Hepatocyte (in vitro differentiated cells): ENCODE data around the gene BTN2A1. TPM values are rescaled to one million over a fixed set of nuclear protein-coding genes. Genes with fewer than 3 reads are reported as not detected.

ENCODE experiments used
- DNase-seq: peaks from one replicate; pipeline ENCODE4 v3.0.0-alpha.2; 2016; ENCODE audit warnings: low spot score
- H2AFZ ChIP-seq: fragments of 200-600 bp; sonication (generic); 2 replicates; pipeline ENCODE4 v1.6.0; 2016; ENCODE audit warnings: antibody characterized with exemption, mild to moderate bottlenecking
- H3K27ac ChIP-seq: fragments of 200-600 bp; sonication (generic); 2 replicates; pipeline ENCODE4 v1.5.1; 2016; ENCODE audit warnings: mild to moderate bottlenecking
- H3K27me3 ChIP-seq: fragments of 200-600 bp; sonication (generic); 2 replicates; pipeline ENCODE4 v1.6.1; 2016
- H3K36me3 ChIP-seq: fragments of 200-600 bp; sonication (generic); replicated peaks from 2 replicates; pipeline ENCODE4 v1.5.1; 2016; ENCODE audit warnings: low read depth; ENCODE audit not compliant: insufficient read depth
- H3K4me1 ChIP-seq: fragments of 200-600 bp; sonication (generic); 2 replicates; pipeline ENCODE4 v1.5.1; 2016; ENCODE audit warnings: mild to moderate bottlenecking, moderate library complexity; ENCODE audit not compliant: insufficient read depth
- H3K4me2 ChIP-seq: fragments of 200-600 bp; sonication (generic); 2 replicates; pipeline ENCODE4 v1.6.0; 2016
- H3K4me3 ChIP-seq: fragments of 200-600 bp; sonication (generic); 2 replicates; pipeline ENCODE4 v1.5.1; 2016; ENCODE audit warnings: mild to moderate bottlenecking
- H3K79me2 ChIP-seq: fragments of 200-600 bp; sonication (generic); 2 replicates; pipeline ENCODE4 v1.6.0; 2017; ENCODE audit warnings: mild to moderate bottlenecking
- H3K9me2 ChIP-seq: fragments of 200-600 bp; sonication (generic); replicated peaks from 2 replicates; pipeline ENCODE4 v1.6.0; 2017; ENCODE audit warnings: mild to moderate bottlenecking; ENCODE audit not compliant: insufficient read depth
- H3K9me3 ChIP-seq: fragments of 200-600 bp; sonication (generic); 2 replicates; pipeline ENCODE4 v1.5.1; 2016; ENCODE audit warnings: low read depth, mild to moderate bottlenecking
- H4K20me1 ChIP-seq: fragments of 200-600 bp; sonication (generic); 2 replicates; pipeline ENCODE4 v1.6.0; 2016; ENCODE audit warnings: mild to moderate bottlenecking; ENCODE audit not compliant: insufficient read depth, poor library complexity, severe bottlenecking
- EZH2 ChIP-seq: fragments of 200-600 bp; sonication (generic); IDR thresholded peaks from 2 replicates; pipeline ENCODE4 v1.6.1; 2016; ENCODE audit warnings: antibody characterized with exemption, mild to moderate bottlenecking, borderline replicate concordance
- EZH2phosphoT487 ChIP-seq: fragments of 200-600 bp; sonication (generic); IDR thresholded peaks from one replicate; pipeline ENCODE4 v1.6.1; 2018; ENCODE audit warnings: antibody characterized with exemption, mild to moderate bottlenecking, low read depth, moderate library complexity; ENCODE audit not compliant: unreplicated experiment, severe bottlenecking
- WGBS: methylation state at CpG from one replicate; pipeline ENCODE4 v1.1.6; 2016; ENCODE audit warnings: low lambda C conversion rate; ENCODE audit errors: missing lambda C conversion rate; 5-methylcytosine and 5-hydroxymethylcytosine counted together
- polyA plus RNA-seq: library from polyadenylated mRNA; unstranded; fragments of >200 nt; fragmentation: Nextera tagmentation; extraction: Ambion mirVana; gene quantifications from 2 replicates; pipeline ENCODE4 v1.2.1, GENCODE V29; 2016
- total RNA-seq: library from RNA; depleted of rRNA; stranded (reverse); fragments of >200 nt; gene quantifications from 2 replicates; pipeline ENCODE4 v1.2.3, GENCODE V29; 2014
- TF ChIP-seq, protein P1 (sequence below): fragments of 200-600 bp; sonication (generic); IDR thresholded peaks from 2 replicates; pipeline ENCODE4 v1.5.1; 2016; ENCODE audit warnings: antibody characterized with exemption, mild to moderate bottlenecking; ENCODE audit not compliant: poor library complexity

Gene BTN2A1
- total and polyA plus RNA-seq, 2 experiments from 2014 or later: 14.9 to 21.4 TPM

DNA sequence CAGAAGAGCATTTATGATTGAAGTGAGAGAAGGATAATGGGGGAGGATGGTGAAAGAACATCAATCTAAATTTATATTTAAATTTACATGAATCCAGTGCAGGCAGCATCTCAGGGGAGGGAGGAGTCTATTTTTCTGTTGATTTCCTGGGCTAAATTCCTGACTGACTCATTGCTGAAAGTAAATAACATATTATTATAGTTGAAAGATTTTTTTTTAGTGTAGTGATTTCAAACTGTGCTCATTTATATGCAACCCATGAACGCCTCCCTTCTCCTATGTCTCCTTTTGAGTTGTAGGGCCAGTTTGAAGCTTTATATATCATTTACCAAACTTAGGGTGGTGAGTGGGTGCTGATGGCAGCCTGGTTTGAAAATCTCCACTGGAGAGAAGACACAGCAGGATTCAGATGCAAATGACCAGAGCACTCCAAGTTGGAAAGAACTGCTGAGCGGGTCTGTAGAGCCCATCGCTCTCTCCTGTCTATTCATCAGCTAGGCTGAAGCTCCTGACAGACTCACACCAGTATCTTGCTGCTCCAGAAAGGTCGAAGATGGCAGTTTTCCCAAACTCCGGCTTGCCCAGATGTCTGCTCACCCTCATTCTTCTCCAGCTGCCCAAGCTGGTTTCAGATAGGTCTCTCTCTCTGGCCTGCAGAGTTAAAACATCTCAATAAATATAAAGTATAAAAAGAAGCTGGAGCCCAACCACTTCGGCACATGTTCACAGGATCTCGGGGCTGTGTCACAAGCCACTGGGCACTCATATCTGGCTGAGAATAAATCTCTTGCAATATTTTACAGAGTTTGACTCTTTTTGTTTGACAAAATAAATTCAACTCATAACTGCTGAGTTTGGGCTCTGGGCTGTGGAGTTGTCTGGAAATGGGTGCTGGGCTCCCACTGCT is 18.3 kb downstream of the BTN2A1 start:
- Histone ChIP-seq H3K4me1 (peaks cover 16% of the 10 kb centered on the region), H2AFZ (no peak overlapping the region), H4K20me1 (no peaks in the 10 kb centered on the region), H3K9me2 (no peaks in the 10 kb centered on the region), H3K36me3 (no peaks in the 10 kb centered on the region), H3K79me2 (no peaks in the 10 kb centered on the region), H3K4me2 (no peak overlapping the region), H3K4me3 (no peak overlapping the region), H3K9me3 (no peaks in the 10 kb centered on the region), H3K27me3 (no peaks in the 10 kb centered on the region), H3K27ac (peak overlapping the region; percentile 81)
- TF ChIP-seq EZH2phosphoT487 (no peak), EZH2 (no peak)
- TF ChIP-seq, protein P1, sequence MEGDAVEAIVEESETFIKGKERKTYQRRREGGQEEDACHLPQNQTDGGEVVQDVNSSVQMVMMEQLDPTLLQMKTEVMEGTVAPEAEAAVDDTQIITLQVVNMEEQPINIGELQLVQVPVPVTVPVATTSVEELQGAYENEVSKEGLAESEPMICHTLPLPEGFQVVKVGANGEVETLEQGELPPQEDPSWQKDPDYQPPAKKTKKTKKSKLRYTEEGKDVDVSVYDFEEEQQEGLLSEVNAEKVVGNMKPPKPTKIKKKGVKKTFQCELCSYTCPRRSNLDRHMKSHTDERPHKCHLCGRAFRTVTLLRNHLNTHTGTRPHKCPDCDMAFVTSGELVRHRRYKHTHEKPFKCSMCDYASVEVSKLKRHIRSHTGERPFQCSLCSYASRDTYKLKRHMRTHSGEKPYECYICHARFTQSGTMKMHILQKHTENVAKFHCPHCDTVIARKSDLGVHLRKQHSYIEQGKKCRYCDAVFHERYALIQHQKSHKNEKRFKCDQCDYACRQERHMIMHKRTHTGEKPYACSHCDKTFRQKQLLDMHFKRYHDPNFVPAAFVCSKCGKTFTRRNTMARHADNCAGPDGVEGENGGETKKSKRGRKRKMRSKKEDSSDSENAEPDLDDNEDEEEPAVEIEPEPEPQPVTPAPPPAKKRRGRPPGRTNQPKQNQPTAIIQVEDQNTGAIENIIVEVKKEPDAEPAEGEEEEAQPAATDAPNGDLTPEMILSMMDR: no peak
- WGBS: 87% methylated on average over 7 of the region's 7 CpGs
- no peak for DNase-seq

DNA sequence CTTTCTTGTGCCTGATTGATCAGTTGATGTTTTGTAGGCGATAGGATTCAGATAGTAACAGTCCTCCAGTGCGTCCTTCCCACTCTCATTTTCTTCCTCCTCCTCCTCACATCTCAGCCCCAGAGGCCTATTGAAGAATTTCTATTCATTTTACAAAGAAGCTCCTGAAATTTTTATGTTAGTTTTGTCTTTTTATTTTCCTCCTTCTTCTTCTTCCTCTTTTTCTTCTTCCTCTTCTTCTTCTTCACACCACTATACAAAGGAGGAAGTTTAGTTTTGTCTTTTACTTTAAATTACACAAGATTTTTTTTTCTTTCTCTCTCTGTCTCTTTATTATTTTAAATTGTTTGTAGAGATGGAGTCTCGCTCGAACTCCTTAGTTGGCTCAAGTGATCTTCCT is 19.1 kb downstream of the BTN2A1 start:
- no peaks in the 10 kb centered on the region for H3K27me3 ChIP-seq
- no peak overlapping the region for H3K4me2 ChIP-seq
- 92% methylated on average over 4 of the region's 4 CpGs for WGBS
- no peak for TF ChIP-seq EZH2
- TF ChIP-seq EZH2phosphoT487: no peak
- TF ChIP-seq, protein P1: no peak
- no peak overlapping the region for H2AFZ ChIP-seq
- DNase-seq: no peak
- peaks cover 16% of the 10 kb centered on the region for H3K4me1 ChIP-seq
- H4K20me1 ChIP-seq: no peaks in the 10 kb centered on the region
- H3K79me2 ChIP-seq: no peaks in the 10 kb centered on the region
- H3K27ac ChIP-seq: no peak overlapping the region
- H3K9me3 ChIP-seq: no peaks in the 10 kb centered on the region
- H3K9me2 ChIP-seq: no peaks in the 10 kb centered on the region
- H3K4me3 ChIP-seq: no peak overlapping the region
- H3K36me3 ChIP-seq: no peaks in the 10 kb centered on the region

DNA sequence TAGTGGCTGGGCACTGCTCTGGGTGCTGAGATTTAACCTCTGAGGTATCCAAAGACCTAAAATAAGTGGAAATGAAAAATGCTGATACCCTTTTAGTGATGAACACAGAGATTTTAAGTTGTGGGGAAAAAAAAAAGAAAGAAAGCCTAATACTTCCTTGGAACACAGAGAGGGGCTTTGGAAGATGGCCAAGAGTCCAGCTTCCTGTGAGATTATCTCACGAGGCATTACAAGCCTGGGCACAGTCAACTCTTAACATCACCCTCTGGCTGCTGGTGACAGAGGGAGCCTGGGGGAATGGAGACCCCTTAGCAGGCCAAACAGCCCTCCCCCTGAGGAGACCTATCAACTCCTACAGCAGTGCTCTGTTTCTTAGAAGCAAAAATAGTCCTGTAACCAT is 19.7 kb downstream of the BTN2A1 start:
- H2AFZ ChIP-seq: no peak overlapping the region
- no peak overlapping the region for H3K4me2 ChIP-seq
- H3K27me3 ChIP-seq: no peaks in the 10 kb centered on the region
- H3K4me3 ChIP-seq: no peak overlapping the region
- TF ChIP-seq, protein P1: no peak
- TF ChIP-seq EZH2 (no peak), EZH2phosphoT487 (no peak)
- no peaks in the 10 kb centered on the region for H3K79me2 ChIP-seq
- H3K4me1 ChIP-seq: peaks cover 16% of the 10 kb centered on the region
- H3K27ac ChIP-seq: no peak overlapping the region
- no peak for DNase-seq
- H3K36me3 ChIP-seq: no peaks in the 10 kb centered on the region
- H3K9me3 ChIP-seq: no peaks in the 10 kb centered on the region
- no peaks in the 10 kb centered on the region for H4K20me1 ChIP-seq
- H3K9me2 ChIP-seq: no peaks in the 10 kb centered on the region
- WGBS: 58% methylated on average over 1 of the region's 1 CpG
